Measurements from ENCODE around the gene STK39. TPM values are rescaled to one million over a fixed set of nuclear protein-coding genes. Genes with fewer than 3 reads are reported as not detected.

The STK39 gene
- total and polyA plus RNA-seq, 11 donors: 13.1 to 40.1 (median 21.5) TPM

- Histone ChIP-seq H3K9me3 (no peaks in the 10 kb centered on the region), H3K4me1 (peaks cover 0 to 38% (median 14%) of the 10 kb centered on the region in 12 donors), H3K27ac (peak overlapping the region in 7 of 12 donors; percentile 6 to 54 (median 37)), H3K4me3 (no peak overlapping the region), H3K27me3 (no peaks in the 10 kb centered on the region), H3K36me3 (peaks cover 0 to 14% (median 4%) of the 10 kb centered on the region in 9 donors)
- intact Hi-C loops (cut with DNase I): loop anchor here in 9 of 10 donors (5.0 to 10.0 kb wide), 4 partner anchors 106 to 196 kb away; partner anchors contain the start of gene STK39 (in 7 of the 9)
- ATAC-seq (peak; percentile 71 to 92 (median 82)), DNase-seq (peak in 3 of 5 donors; percentile 40 to 64 (median 52))
- 51 to 62% (median 54%) methylated on average over 5 of the region's 5 CpGs for WGBS, 4 donors
- no peak for TF ChIP-seq POLR2A (IDR thresholded peaks at IDR 0.05)
- no peak for TF ChIP-seq CTCF (IDR thresholded peaks at IDR 0.05)
Measured at GRCh38 chr2:168138374-168138773, 109.0 kb downstream of the STK39 start.

GRCh38 chr2:168137510-168138180, 109.8 kb downstream of the STK39 start:
- TF ChIP-seq POLR2A (IDR thresholded peaks at IDR 0.05) (no peak), CTCF (IDR thresholded peaks at IDR 0.05) (no peak)
- Histone ChIP-seq H3K36me3 (peaks cover 0 to 14% (median 4%) of the 10 kb centered on the region in 9 donors), H3K4me1 (peaks cover 0 to 38% (median 14%) of the 10 kb centered on the region in 12 donors), H3K4me3 (no peak overlapping the region), H3K9me3 (no peaks in the 10 kb centered on the region), H3K27ac (peak overlapping the region in 11 of 12 donors; percentile 6 to 54 (median 41)), H3K27me3 (no peaks in the 10 kb centered on the region)
- intact Hi-C loops (cut with DNase I): loop anchor here in 9 of 10 donors (2.0 to 10.0 kb wide), 5 partner anchors 107 to 197 kb away; partner anchors contain the start of gene STK39 (in 8 of the 9)
- 50 to 55% (median 54%) methylated on average over 3 of the region's 3 CpGs for WGBS, 4 donors
- ATAC-seq (peak in 2 of 4 donors; percentile 44 to 53), DNase-seq (no peak)

GRCh38 chr2:168136392-168136977, 110.9 kb downstream of the STK39 start:
- H3K27me3 ChIP-seq: no peaks in the 10 kb centered on the region
- ATAC-seq: no peak
- WGBS, 4 donors: 13 to 29% (median 21%) methylated on average over 2 of the region's 2 CpGs
- TF ChIP-seq POLR2A (IDR thresholded peaks at IDR 0.05) (no peak), CTCF (IDR thresholded peaks at IDR 0.05) (peak; percentile 37 to 69 (median 58))
- peaks cover 0 to 14% (median 4%) of the 10 kb centered on the region in 9 donors for H3K36me3 ChIP-seq
- H3K9me3 ChIP-seq: no peaks in the 10 kb centered on the region
- peaks cover 0 to 39% (median 14%) of the 10 kb centered on the region in 12 donors for H3K4me1 ChIP-seq
- no peak overlapping the region for H3K4me3 ChIP-seq
- intact Hi-C loops (cut with DNase I): loop anchor here in 9 of 10 donors (2.0 to 10.0 kb wide), 5 partner anchors 108 to 198 kb away; partner anchors contain the start of gene STK39 (in 8 of the 9)
- no peak for DNase-seq
- H3K27ac ChIP-seq: peak overlapping the region in 4 of 12 donors; percentile 1 to 44 (median 23)

GRCh38 chr2:168135630-168136029, 111.8 kb downstream of the STK39 start:
- Histone ChIP-seq H3K4me3 (no peak overlapping the region), H3K9me3 (no peaks in the 10 kb centered on the region), H3K36me3 (peaks cover 0 to 14% (median 4%) of the 10 kb centered on the region in 9 donors), H3K4me1 (peaks cover 0 to 47% (median 18%) of the 10 kb centered on the region in 12 donors), H3K27ac (no peak overlapping the region), H3K27me3 (no peaks in the 10 kb centered on the region)
- no peak for DNase-seq
- intact Hi-C loops (cut with DNase I): loop anchor here in 9 of 10 donors (2.0 to 10.0 kb wide), 5 partner anchors 109 to 199 kb away; partner anchors contain the start of gene STK39 (in 8 of the 9)
- no peak for TF ChIP-seq POLR2A (IDR thresholded peaks at IDR 0.05)
- TF ChIP-seq CTCF (IDR thresholded peaks at IDR 0.05): no peak
- no peak for ATAC-seq
- 73 to 98% (median 97%) methylated on average over 4 of the region's 4 CpGs for WGBS, 4 donors

Data from heart left ventricle (tissue), 16 donors.